K562 (cell line): ENCODE measurements around the gene CBY3. TPM values are rescaled to one million over a fixed set of nuclear protein-coding genes. Genes with fewer than 3 reads are reported as not detected.
A peak's percentile ranks its signal among the peaks of the same experiment; 100 is the strongest.

Source experiments
- BCOR ChIP-seq: fragments of 450-650 bp; IDR thresholded peaks from 2 replicates; pipeline ENCODE4 v1.6.1; 2016
- CBX3 ChIP-seq, 2 experiments: IDR thresholded peaks; 1 replicate in 1 of 2; 2 replicates in 1 of 2; pipeline ENCODE4 v1.6.1; 2012; ENCODE audit warnings: inconsistent platforms in 2 of 2, low read length in 2 of 2, borderline replicate concordance in 1 of 2, control low read depth in 1 of 2
- CCNT2 ChIP-seq: IDR thresholded peaks from 2 replicates; pipeline ENCODE4 v1.6.1; 2011; ENCODE audit warnings: borderline replicate concordance, low read depth, mild to moderate bottlenecking, moderate library complexity, mixed read lengths, low read length; ENCODE audit not compliant: insufficient read length; ENCODE audit errors: extremely low read depth
- FOXJ2 ChIP-seq: fragments of 200-800 bp; sonication (Bioruptor generic); IDR thresholded peaks from 2 replicates; pipeline ENCODE4 v1.6.1; 2016; ENCODE audit warnings: missing genetic modification characterization, missing compliant biosample characterization
- HDAC2 ChIP-seq: fragments of 450-650 bp; IDR thresholded peaks from 2 replicates; pipeline ENCODE4 v1.6.1; 2016; ENCODE audit warnings: mild to moderate bottlenecking
- NCOA1 ChIP-seq: fragments of 450-650 bp; IDR thresholded peaks from 2 replicates; pipeline ENCODE4 v1.6.1; 2016; ENCODE audit warnings: low read depth
- NCOA2 ChIP-seq, 2 experiments: fragments of 450-650 bp; IDR thresholded peaks; 2 replicates each; pipeline ENCODE4 v1.6.1; 2018; ENCODE audit warnings: mild to moderate bottlenecking in 2 of 2, moderate library complexity in 1 of 2; ENCODE audit not compliant: partially characterized antibody in 2 of 2
- NCOR1 ChIP-seq: fragments of 450-650 bp; IDR thresholded peaks from 2 replicates; pipeline ENCODE4 v1.6.1; 2016; ENCODE audit warnings: mild to moderate bottlenecking, moderate library complexity
- PHB2 ChIP-seq: fragments of 450-650 bp; IDR thresholded peaks from 2 replicates; pipeline ENCODE4 v1.6.1; 2017; ENCODE audit warnings: low read depth
- POLR2B ChIP-seq: fragments of 450-650 bp; IDR thresholded peaks from 2 replicates; pipeline ENCODE4 v1.6.1; 2018; ENCODE audit warnings: low read depth; ENCODE audit not compliant: partially characterized antibody
- SMARCC2 ChIP-seq: fragments of 450-650 bp; IDR thresholded peaks from 2 replicates; pipeline ENCODE4 v1.6.1; 2017; ENCODE audit warnings: antibody characterized with exemption, moderate library complexity, mild to moderate bottlenecking, low read depth
- TOE1 ChIP-seq, 2 experiments: fragments of 450-650 bp in 1 of 2; sonication (generic) in 1 of 2; formaldehyde crosslinking in 1 of 2; IDR thresholded peaks; 2 replicates each; pipeline versions ENCODE4 v1.7.1 to v1.8.0; 2016 to 2022; ENCODE audit warnings: borderline replicate concordance in 2 of 2, mild to moderate bottlenecking in 2 of 2, antibody characterized with exemption in 1 of 2, inconsistent platforms in 1 of 2, low read depth in 1 of 2, missing genetic modification reagents in 1 of 2, moderate library complexity in 1 of 2
- ZNF217 ChIP-seq: sonication (generic); formaldehyde crosslinking; IDR thresholded peaks from 2 replicates; pipeline ENCODE4 v1.8.0; 2022; ENCODE audit warnings: mild to moderate bottlenecking, missing genetic modification reagents
- ZNF316 ChIP-seq: fragments of 450-650 bp; IDR thresholded peaks from 2 replicates; pipeline ENCODE4 v1.6.1; 2016
- polyA plus RNA-seq, 8 experiments: library from polyadenylated mRNA; depleted of rRNA in 4 of 8; stranded (reverse) in 5 of 8; unstranded in 3 of 8; fragments of >200 nt; fragmentation: Nextera tagmentation in 2 of 8; fragmentation: Illumina TruSeq in 1 of 8; extraction: Ambion mirVana in 2 of 8; extraction: Trizol in 1 of 8; gene quantifications; 2 replicates each; pipeline versions ENCODE4 v1.2.1 to v1.2.3, GENCODE V29; 2011 to 2014; ENCODE audit warnings: inconsistent platforms in 1 of 8, missing spikeins in 1 of 8
- total RNA-seq, 7 experiments: library from RNA; depleted of rRNA in 6 of 7; stranded (reverse); fragments of >200 nt in 6 of 7; fragmentation: Illumina TruSeq in 2 of 7; extraction: Trizol in 2 of 7; gene quantifications; 2 replicates each; pipeline versions ENCODE4 v1.2.1 to v1.2.3, GENCODE V29; 2011 to 2021; ENCODE audit warnings: low replicate concordance in 1 of 7
- TF ChIP-seq, protein P1 (sequence below), 2 experiments: fragments of 150-350 bp in 1 of 2; IDR thresholded peaks; 2 replicates each; pipeline ENCODE4 v1.6.1; 2012 to 2016; ENCODE audit warnings: low read depth in 2 of 2, low read length in 2 of 2, mild to moderate bottlenecking in 1 of 2, moderate library complexity in 1 of 2
- TF ChIP-seq, protein P2 (sequence below), 2 experiments: fragments of 200-800 bp in 1 of 2; sonication (Bioruptor generic) in 1 of 2; sonication (generic) in 1 of 2; formaldehyde crosslinking in 1 of 2; IDR thresholded peaks in 1 of 2; conservative IDR thresholded peaks in 1 of 2; 2 replicates each; pipeline versions ENCODE4 v1.5.0 to v1.6.1; 2016 to 2020; ENCODE audit warnings: missing compliant biosample characterization in 1 of 2, missing genetic modification characterization in 1 of 2, missing genetic modification reagents in 1 of 2
- TF ChIP-seq, protein P3 (sequence below), 2 experiments: fragments of 250-450 bp in 1 of 2; fragments of 450-650 bp in 1 of 2; sonication (Bioruptor Pico) in 1 of 2; IDR thresholded peaks; 2 replicates each; pipeline versions ENCODE4 v1.6.1 to v1.8.0; 2016 to 2021; ENCODE audit warnings: mild to moderate bottlenecking in 2 of 2, moderate library complexity in 2 of 2, missing compliant biosample characterization in 1 of 2, missing genetic modification characterization in 1 of 2
- TF ChIP-seq, protein P4 (sequence below): fragments of 200-800 bp; sonication (Bioruptor generic); IDR thresholded peaks from 2 replicates; pipeline ENCODE4 v1.6.1; 2017; ENCODE audit warnings: missing genetic modification characterization, missing compliant biosample characterization

Gene CBY3
- total and polyA plus RNA-seq, 9 of the 15 experiments (the other 6 are each of a cell fraction or from before 2014, with no cell fraction given) = not detected

DNA sequence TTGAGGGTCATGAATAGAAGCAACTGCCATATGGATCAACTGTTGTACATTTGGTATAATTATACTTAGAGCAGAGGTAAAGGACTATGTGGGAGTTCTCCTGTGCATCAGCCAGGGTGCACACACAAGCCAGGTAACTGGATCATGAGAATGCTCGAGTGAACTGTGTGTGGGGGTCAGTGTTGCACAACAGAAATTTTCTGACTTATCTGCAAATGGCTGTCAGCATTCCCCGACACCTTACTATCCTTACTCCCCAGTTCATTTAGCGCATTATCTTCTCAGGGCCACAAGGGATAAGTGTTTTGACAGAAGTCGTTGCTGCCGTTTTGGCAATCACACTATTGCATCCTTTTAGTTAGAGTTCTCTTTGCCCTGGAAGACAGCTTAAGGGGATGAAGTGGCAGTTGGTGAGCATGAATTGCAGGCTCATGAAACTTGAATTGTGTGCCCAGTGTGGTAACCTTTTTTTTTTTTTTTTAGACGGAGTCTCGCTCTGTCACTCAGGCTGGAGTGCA, 19.6 kb upstream of the CBY3 start (continued):
- TF ChIP-seq, protein P1, sequence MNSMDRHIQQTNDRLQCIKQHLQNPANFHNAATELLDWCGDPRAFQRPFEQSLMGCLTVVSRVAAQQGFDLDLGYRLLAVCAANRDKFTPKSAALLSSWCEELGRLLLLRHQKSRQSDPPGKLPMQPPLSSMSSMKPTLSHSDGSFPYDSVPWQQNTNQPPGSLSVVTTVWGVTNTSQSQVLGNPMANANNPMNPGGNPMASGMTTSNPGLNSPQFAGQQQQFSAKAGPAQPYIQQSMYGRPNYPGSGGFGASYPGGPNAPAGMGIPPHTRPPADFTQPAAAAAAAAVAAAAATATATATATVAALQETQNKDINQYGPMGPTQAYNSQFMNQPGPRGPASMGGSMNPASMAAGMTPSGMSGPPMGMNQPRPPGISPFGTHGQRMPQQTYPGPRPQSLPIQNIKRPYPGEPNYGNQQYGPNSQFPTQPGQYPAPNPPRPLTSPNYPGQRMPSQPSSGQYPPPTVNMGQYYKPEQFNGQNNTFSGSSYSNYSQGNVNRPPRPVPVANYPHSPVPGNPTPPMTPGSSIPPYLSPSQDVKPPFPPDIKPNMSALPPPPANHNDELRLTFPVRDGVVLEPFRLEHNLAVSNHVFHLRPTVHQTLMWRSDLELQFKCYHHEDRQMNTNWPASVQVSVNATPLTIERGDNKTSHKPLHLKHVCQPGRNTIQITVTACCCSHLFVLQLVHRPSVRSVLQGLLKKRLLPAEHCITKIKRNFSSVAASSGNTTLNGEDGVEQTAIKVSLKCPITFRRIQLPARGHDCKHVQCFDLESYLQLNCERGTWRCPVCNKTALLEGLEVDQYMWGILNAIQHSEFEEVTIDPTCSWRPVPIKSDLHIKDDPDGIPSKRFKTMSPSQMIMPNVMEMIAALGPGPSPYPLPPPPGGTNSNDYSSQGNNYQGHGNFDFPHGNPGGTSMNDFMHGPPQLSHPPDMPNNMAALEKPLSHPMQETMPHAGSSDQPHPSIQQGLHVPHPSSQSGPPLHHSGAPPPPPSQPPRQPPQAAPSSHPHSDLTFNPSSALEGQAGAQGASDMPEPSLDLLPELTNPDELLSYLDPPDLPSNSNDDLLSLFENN (IDR thresholded peaks at IDR 0.05; ENCODE audit: low read depth in 2 of 2, low read length in 2 of 2) = peak in 1 of 2 experiments; percentile 86; a peak in 2 of 4 replicates
- TF ChIP-seq HDAC2 = peak; percentile 64
- TF ChIP-seq ZNF217 (CRISPR knock-in tag) = no peak
- TF ChIP-seq BCOR = peak; percentile 31; the same call in 1 of the 2 replicates
- TF ChIP-seq CBX3 (IDR thresholded peaks at IDR 0.05; ENCODE audit: borderline replicate concordance in 1 of 2, low read length in 2 of 2) = peak in 1 of 2 experiments; percentile 79; a peak in 1 of 3 replicates
- TF ChIP-seq PHB2 = peak; percentile 78
- TF ChIP-seq, protein P2, sequence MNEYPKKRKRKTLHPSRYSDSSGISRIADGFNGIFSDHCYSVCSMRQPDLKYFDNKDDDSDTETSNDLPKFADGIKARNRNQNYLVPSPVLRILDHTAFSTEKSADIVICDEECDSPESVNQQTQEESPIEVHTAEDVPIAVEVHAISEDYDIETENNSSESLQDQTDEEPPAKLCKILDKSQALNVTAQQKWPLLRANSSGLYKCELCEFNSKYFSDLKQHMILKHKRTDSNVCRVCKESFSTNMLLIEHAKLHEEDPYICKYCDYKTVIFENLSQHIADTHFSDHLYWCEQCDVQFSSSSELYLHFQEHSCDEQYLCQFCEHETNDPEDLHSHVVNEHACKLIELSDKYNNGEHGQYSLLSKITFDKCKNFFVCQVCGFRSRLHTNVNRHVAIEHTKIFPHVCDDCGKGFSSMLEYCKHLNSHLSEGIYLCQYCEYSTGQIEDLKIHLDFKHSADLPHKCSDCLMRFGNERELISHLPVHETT (CRISPR knock-in tag; conservative IDR thresholded peaks at IDR 0.05 in 1 of 2, IDR thresholded peaks at IDR 0.05 in 1 of 2) = peak in 1 of 2 experiments; percentile 31; a peak in 1 of 4 replicates
- no peak for TF ChIP-seq NCOA2 (IDR thresholded peaks at IDR 0.05; ENCODE audit: partially characterized antibody in 2 of 2)
- TF ChIP-seq, protein P3, sequence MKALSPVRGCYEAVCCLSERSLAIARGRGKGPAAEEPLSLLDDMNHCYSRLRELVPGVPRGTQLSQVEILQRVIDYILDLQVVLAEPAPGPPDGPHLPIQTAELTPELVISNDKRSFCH (CRISPR knock-in tag; IDR thresholded peaks at IDR 0.05) = no peak
- TF ChIP-seq, protein P3 (tag; IDR thresholded peaks at IDR 0.05) = 0 out of 2 replicates have a peak, but pooled peaks have one; percentile 25
- TF ChIP-seq ZNF316 = peak; percentile 35; the same call in 1 of the 2 replicates
- TF ChIP-seq, protein P4, sequence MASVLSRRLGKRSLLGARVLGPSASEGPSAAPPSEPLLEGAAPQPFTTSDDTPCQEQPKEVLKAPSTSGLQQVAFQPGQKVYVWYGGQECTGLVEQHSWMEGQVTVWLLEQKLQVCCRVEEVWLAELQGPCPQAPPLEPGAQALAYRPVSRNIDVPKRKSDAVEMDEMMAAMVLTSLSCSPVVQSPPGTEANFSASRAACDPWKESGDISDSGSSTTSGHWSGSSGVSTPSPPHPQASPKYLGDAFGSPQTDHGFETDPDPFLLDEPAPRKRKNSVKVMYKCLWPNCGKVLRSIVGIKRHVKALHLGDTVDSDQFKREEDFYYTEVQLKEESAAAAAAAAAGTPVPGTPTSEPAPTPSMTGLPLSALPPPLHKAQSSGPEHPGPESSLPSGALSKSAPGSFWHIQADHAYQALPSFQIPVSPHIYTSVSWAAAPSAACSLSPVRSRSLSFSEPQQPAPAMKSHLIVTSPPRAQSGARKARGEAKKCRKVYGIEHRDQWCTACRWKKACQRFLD (CRISPR knock-in tag) = peak; percentile 28; the same call in 1 of the 2 replicates
- peak; percentile 53 for TF ChIP-seq CCNT2
- peak; percentile 78; the same call in 1 of the 2 replicates for TF ChIP-seq NCOA1
- 0 out of 2 replicates have a peak, but pooled peaks have one; percentile 35 for TF ChIP-seq SMARCC2
- TF ChIP-seq FOXJ2 = no peak
- TF ChIP-seq NCOR1 = peak; percentile 93
- peak; percentile 51 for TF ChIP-seq POLR2B
- TF ChIP-seq TOE1 (IDR thresholded peaks at IDR 0.05; ENCODE audit: borderline replicate concordance) = 0 out of 2 replicates have a peak, but pooled peaks have one; percentile 42
- no peak for TF ChIP-seq TOE1 (CRISPR knock-in tag; IDR thresholded peaks at IDR 0.05; ENCODE audit: borderline replicate concordance, low read depth)
